Liver (tissue), 9 donors: Measurements from ENCODE around the gene CD8B2. TPM values are rescaled to one million over a fixed set of nuclear protein-coding genes. Genes with fewer than 3 reads are reported as not detected.
"Not testable (repeated sequence)": the region's sequence is repeated elsewhere in the genome, so short reads cannot be mapped to it uniquely, and the experiment has no call there.

Experiments
- DNase-seq: peaks from one replicate; pipeline ENCODE4 v3.0.0-alpha.2; 2017; ENCODE audit warnings: low spot score
- H3K27ac ChIP-seq, 2 donors: one replicate each; pipeline ENCODE4 v1.7.0; 2013; ENCODE audit warnings: inconsistent platforms in 2 of 2, low read length in 2 of 2, control low read depth in 1 of 2, low read depth in 1 of 2, mild to moderate bottlenecking in 1 of 2
- H3K27me3 ChIP-seq, 4 donors: one replicate each; pipeline versions ENCODE4 v1.6.1 to v1.7.0; 2013; ENCODE audit warnings: low read length in 3 of 4, inconsistent platforms in 1 of 4, mild to moderate bottlenecking in 1 of 4, moderate library complexity in 1 of 4; ENCODE audit not compliant: control insufficient read depth in 4 of 4, insufficient read depth in 4 of 4
- H3K36me3 ChIP-seq, 4 donors: one replicate each; pipeline versions ENCODE4 v1.6.1 to v1.7.0; 2013; ENCODE audit warnings: low read length in 3 of 4, mild to moderate bottlenecking in 3 of 4, low read depth in 1 of 4, moderate library complexity in 1 of 4; ENCODE audit not compliant: control insufficient read depth in 4 of 4, insufficient read depth in 3 of 4
- H3K4me1 ChIP-seq, 4 donors: one replicate each; pipeline versions ENCODE4 v1.6.1 to v1.7.0; 2013; ENCODE audit warnings: low read length in 3 of 4, mild to moderate bottlenecking in 3 of 4, moderate library complexity in 1 of 4; ENCODE audit not compliant: control insufficient read depth in 4 of 4, insufficient read depth in 4 of 4
- H3K4me3 ChIP-seq, 3 donors: one replicate each; pipeline versions ENCODE4 v1.6.1 to v1.7.0; 2013; ENCODE audit warnings: low read length in 3 of 3, control low read depth in 1 of 3, low read depth in 1 of 3, mild to moderate bottlenecking in 1 of 3
- H3K9ac ChIP-seq, 2 donors: one replicate each; pipeline ENCODE4 v1.7.0; 2013; ENCODE audit warnings: low read length in 2 of 2, mild to moderate bottlenecking in 2 of 2, moderate library complexity in 2 of 2, control low read depth in 1 of 2, low read depth in 1 of 2
- H3K9me3 ChIP-seq, 4 donors: one replicate each; pipeline versions ENCODE4 v1.6.1 to v1.7.0; 2013; ENCODE audit warnings: low read length in 3 of 4; ENCODE audit not compliant: control insufficient read depth in 4 of 4
- ATF3 ChIP-seq: IDR thresholded peaks from 2 replicates; pipeline ENCODE4 v1.6.1; 2016; ENCODE audit warnings: antibody characterized with exemption
- CTCF ChIP-seq: fragments of 150-350 bp; IDR thresholded peaks from 2 replicates; pipeline ENCODE4 v1.5.1; 2017; ENCODE audit warnings: improper control_type of control experiment, low read depth, low read length; ENCODE audit not compliant: missing input control
- EGR1 ChIP-seq, 2 donors: IDR thresholded peaks; 2 replicates each; pipeline ENCODE4 v1.6.1; 2016 to 2018; ENCODE audit warnings: antibody characterized with exemption in 2 of 2, low read depth in 2 of 2
- FOXA1 ChIP-seq: IDR thresholded peaks from 2 replicates; pipeline ENCODE4 v1.6.1; 2016; ENCODE audit warnings: antibody characterized with exemption
- FOXA2 ChIP-seq: IDR thresholded peaks from 2 replicates; pipeline ENCODE4 v1.6.1; 2016; ENCODE audit warnings: antibody characterized with exemption
- HNF4A ChIP-seq, 2 donors: conservative IDR thresholded peaks; 2 replicates each; pipeline ENCODE4 v1.6.1; 2016; ENCODE audit warnings: antibody characterized with exemption in 2 of 2, mild to moderate bottlenecking in 2 of 2
- HNF4G ChIP-seq: IDR thresholded peaks from 2 replicates; pipeline ENCODE4 v1.6.1; 2016; ENCODE audit warnings: antibody characterized with exemption
- JUND ChIP-seq, 2 donors: IDR thresholded peaks; 2 replicates each; pipeline ENCODE4 v1.6.1; 2016; ENCODE audit warnings: antibody characterized with exemption in 2 of 2
- NR2F2 ChIP-seq: IDR thresholded peaks from 2 replicates; pipeline ENCODE4 v1.6.1; 2016; ENCODE audit warnings: antibody characterized with exemption
- RAD21 ChIP-seq, 2 donors: IDR thresholded peaks; 2 replicates each; pipeline ENCODE4 v1.6.1; 2016; ENCODE audit warnings: antibody characterized with exemption in 2 of 2, mild to moderate bottlenecking in 2 of 2
- REST ChIP-seq: IDR thresholded peaks from 2 replicates; pipeline ENCODE4 v1.6.1; 2016; ENCODE audit warnings: antibody characterized with exemption, mild to moderate bottlenecking
- RXRA ChIP-seq, 2 donors: IDR thresholded peaks; 2 replicates each; pipeline ENCODE4 v1.6.1; 2017 to 2018; ENCODE audit warnings: antibody characterized with exemption in 2 of 2, mild to moderate bottlenecking in 1 of 2
- SP1 ChIP-seq: IDR thresholded peaks from 2 replicates; pipeline ENCODE4 v1.6.1; 2018; ENCODE audit warnings: antibody characterized with exemption, mild to moderate bottlenecking
- TAF1 ChIP-seq: conservative IDR thresholded peaks from 2 replicates; pipeline ENCODE4 v1.6.1; 2016; ENCODE audit warnings: antibody characterized with exemption, mild to moderate bottlenecking
- YY1 ChIP-seq: IDR thresholded peaks from 2 replicates; pipeline ENCODE4 v1.6.1; 2016; ENCODE audit warnings: antibody characterized with exemption, mild to moderate bottlenecking
- WGBS: extraction: QIAGEN DNeasy Blood & Tissue Kit; methylation state at CpG from one replicate; pipeline ENCODE4 v1.1.7; 2013; 5-methylcytosine and 5-hydroxymethylcytosine counted together
- polyA plus RNA-seq, 2 donors: library from polyadenylated mRNA; stranded (reverse) in 1 of 2; unstranded in 1 of 2; fragments of 200-250 nt in 1 of 2; fragments of >200 nt in 1 of 2; fragmentation: Nextera tagmentation in 1 of 2; extraction: Ambion mirVana in 1 of 2; gene quantifications; one replicate each; pipeline versions ENCODE4 v1.2.1 to v1.2.3, GENCODE V29; 2013 to 2015
- total RNA-seq, 2 donors: library from RNA; depleted of rRNA; stranded (reverse); fragments of >200 nt; gene quantifications; one replicate each; pipeline ENCODE4 v1.2.3, GENCODE V29; 2014
- TF ChIP-seq, protein P1 (sequence below): IDR thresholded peaks from 2 replicates; pipeline ENCODE4 v1.6.1; 2016; ENCODE audit warnings: antibody characterized with exemption
- donor health status: healthy.
- donor health status: healthy.
- donor health status: healthy.
- donor health status: healthy.
- donor health status: healthy.

CD8B2 gene
- total and polyA plus RNA-seq, 4 donors: under 0.01 to 0.05 TPM; not detected in 2

DNA sequence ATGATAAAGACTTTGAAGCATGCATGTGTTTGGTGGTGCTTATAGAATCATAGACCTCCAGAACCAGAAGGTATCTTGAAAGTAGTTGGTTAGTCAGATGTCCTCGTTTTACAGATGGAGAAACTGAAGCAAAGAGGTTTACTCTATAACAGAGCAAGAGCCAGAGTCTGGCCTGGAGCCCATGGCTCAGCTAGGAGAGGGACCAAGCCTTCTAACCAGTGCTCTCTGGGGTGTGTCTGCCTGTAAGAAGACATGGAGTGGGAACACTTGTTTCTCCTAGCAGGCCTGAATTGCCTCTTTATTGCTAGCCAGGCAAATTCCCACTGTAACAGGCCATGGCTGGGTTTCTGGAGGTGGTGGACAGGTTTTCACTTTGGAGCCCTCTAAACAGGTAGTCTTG is 67.9 kb downstream of the CD8B2 start:
- Histone ChIP-seq H3K9ac (no peak overlapping the region), H3K4me3 (no peak overlapping the region), H3K36me3 (no peaks in the 10 kb centered on the region), H3K4me1 (peaks cover 0 to 2% (median 0%) of the 10 kb centered on the region in 4 donors), H3K27me3 (no peaks in the 10 kb centered on the region), H3K9me3 (no peaks in the 10 kb centered on the region), H3K27ac (no peak overlapping the region)
- no peak for TF ChIP-seq HNF4G
- TF ChIP-seq EGR1 (IDR thresholded peaks at IDR 0.05; ENCODE audit: low read depth in 2 of 2): no peak
- TF ChIP-seq, protein P1, sequence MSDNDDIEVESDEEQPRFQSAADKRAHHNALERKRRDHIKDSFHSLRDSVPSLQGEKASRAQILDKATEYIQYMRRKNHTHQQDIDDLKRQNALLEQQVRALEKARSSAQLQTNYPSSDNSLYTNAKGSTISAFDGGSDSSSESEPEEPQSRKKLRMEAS: no peak
- no peak for TF ChIP-seq HNF4A (conservative IDR thresholded peaks at IDR 0.05)
- TF ChIP-seq SP1: no peak
- TF ChIP-seq RAD21 (IDR thresholded peaks at IDR 0.05): no peak
- no peak for TF ChIP-seq FOXA1
- no peak for TF ChIP-seq CTCF
- TF ChIP-seq JUND (IDR thresholded peaks at IDR 0.05): no peak
- no peak for TF ChIP-seq REST
- no peak for TF ChIP-seq YY1
- TF ChIP-seq FOXA2: no peak
- TF ChIP-seq NR2F2: no peak
- TF ChIP-seq TAF1: no peak
- no peak for DNase-seq
- WGBS: 0% methylated on average over 1 of the region's 1 CpG

- H3K36me3 ChIP-seq, H3K9me3 ChIP-seq, H3K27ac ChIP-seq, H3K9ac ChIP-seq, H3K4me3 ChIP-seq, DNase-seq, H3K27me3 ChIP-seq, H3K4me1 ChIP-seq: not testable (repeated sequence)
- WGBS: 92% methylated on average over 3 of the region's 3 CpGs
These were observed 72.6 kb downstream of the CD8B2 start for GRCh38 chr2:106559786-106560185.

DNA sequence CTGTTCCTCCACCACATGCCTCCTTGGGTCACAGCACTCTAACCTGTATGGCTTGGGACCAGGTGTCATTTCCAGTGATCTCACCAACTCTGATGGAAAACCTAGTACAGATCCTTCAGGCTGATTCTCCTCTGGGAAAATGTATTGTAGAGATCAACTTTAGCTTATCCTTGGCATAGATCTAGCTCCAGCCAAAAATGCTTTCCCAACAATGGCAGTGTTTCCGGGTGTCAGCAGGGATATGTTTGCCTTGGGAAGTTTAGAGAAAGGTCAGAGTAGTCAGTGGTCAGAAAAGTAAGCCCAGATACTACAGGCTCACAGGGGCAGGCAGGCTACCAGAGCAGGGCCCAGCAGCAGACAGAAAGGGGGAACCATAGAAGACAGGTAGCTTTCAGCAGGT is 73.6 kb downstream of the CD8B2 start:
- H3K27me3 ChIP-seq: no peaks in the 10 kb centered on the region
- H3K4me1 ChIP-seq: no peaks in the 10 kb centered on the region
- no peak overlapping the region for H3K4me3 ChIP-seq
- H3K9ac ChIP-seq: no peak overlapping the region
- H3K9me3 ChIP-seq: no peaks in the 10 kb centered on the region
- DNase-seq: no peak
- WGBS: 45% methylated on average over 1 of the region's 1 CpG
- H3K36me3 ChIP-seq: no peaks in the 10 kb centered on the region
- H3K27ac ChIP-seq: no peak overlapping the region
- TF ChIP-seq RAD21 (IDR thresholded peaks at IDR 0.05) (no peak), SP1 (no peak), REST (no peak), CTCF (no peak), EGR1 (IDR thresholded peaks at IDR 0.05; ENCODE audit: low read depth in 2 of 2) (no peak), ATF3 (no peak), FOXA1 (no peak), HNF4A (conservative IDR thresholded peaks at IDR 0.05) (no peak), TAF1 (no peak), RXRA (IDR thresholded peaks at IDR 0.05) (no peak), FOXA2 (no peak)
- TF ChIP-seq, protein P1: no peak
